ENCODE results near the gene PDE6A.

PDE6A gene

DNA sequence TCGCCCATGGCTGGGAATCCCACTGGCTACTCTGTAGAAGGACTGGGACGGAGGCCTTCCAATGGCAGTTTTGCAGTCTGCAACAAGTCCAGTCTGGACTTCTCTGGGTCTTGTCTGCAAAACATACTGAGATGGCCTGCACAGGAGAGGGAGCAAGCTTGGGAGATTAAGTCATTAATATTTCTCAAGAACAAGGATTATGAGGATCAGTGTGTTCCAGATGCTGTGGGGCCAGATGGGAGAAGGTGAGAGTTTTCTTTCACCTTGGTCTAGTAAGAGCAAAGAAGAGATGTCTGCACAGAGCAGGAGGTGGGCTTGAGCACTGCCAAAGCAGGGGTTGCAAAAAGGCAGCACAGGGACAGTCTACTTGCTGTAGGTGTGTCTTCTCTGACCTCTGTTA, at the start of gene PDE6A:
Gene PDE6A, minus strand, starts transcription at position 128 of the 400 bp plus-strand sequence. Its CDS starts 120 bp downstream, at position 8.
- no peak for FAIRE-seq

DNA sequence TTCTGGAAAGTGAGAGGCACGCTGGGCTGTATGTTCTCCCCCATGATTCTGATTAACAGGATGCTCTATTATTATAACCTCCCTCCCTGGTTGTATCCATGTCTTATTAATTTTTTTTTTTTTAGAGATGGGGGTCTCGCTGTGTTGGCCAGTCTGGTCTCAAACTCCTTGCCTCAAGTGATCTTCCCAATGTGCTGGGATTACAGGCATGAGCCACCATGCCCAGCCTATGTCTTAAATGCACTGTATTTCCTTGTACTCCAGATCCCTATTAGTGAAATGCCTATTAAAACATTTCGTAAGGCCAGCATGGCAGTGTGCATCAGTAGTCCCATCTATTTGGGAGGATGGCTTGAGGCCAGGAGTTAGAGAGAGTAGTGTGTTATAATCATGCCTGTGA, 48.9 kb upstream of the PDE6A start:
- no peak for FAIRE-seq

More for the DNA sequence above, at the start of gene PDE6A:
- DNase-seq (ENCODE audit: insufficient read length, low spot score): no peak

DNA sequence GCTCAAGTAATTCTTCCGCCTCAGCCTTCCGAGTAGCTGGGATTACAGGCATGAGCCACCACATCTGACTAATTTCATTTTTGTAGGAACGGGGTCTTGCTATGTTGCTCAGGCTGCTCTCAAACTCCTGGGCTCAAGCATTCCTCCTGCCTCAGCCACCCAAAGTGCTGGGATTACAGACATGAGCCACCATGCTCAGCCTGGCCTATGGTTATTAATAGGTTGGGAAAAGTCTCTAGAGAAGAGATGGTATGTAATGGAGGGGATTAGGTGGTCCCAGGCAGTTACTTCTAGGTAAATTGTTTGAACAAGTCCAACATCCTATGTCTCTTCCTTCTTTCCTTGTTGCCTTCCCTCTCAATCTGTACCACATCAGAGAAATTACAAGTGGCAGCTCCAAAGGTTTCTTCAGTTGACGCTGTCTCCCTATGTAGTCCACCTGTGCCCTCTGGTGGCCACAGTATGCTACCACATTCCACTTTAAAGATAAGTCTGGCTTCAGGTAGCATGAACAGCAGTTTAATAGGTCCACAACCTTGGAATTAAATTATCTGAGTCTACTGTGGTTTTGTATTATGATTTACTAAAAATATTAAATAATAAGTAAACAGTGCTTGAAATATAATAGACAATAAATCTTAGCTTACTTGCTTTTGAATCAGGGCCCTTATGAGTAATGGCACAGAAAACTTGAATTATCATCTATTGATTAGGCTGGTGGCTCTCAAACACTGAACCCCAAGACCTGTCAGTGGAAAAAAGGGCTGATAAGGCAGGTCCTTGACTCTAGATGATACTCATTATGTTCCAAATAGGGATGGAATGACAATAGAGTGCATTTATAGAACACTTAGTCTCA, 46.2 kb upstream of the PDE6A start:
- DNase-seq (ENCODE audit: insufficient read length, low spot score) (peak; percentile 78), FAIRE-seq (peak; percentile 60)

More for the DNA sequence above, 48.9 kb upstream of the PDE6A start:
- DNase-seq (ENCODE audit: insufficient read length, low spot score): no peak

DNA sequence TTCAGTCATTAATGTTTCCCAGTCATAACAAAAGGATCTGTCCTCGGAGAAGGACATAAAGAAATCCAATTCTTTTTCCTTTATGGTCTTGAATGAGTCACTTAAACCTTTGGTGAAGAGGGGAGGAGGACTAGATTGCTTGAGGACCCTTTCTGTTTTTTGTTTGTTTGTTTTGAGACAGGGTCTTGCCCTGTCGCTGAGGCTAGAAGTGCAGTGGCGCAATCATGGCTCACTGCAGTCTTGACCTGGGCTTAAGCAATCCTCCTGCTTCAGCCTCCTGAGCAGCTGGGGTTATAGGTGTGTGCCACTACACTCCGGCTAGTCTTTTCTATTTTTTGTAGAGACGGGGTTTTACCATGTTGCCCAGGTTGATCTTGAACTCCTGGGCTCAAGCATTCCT, 43.5 kb upstream of the PDE6A start:
- DNase-seq (ENCODE audit: insufficient read length, low spot score) (no peak), FAIRE-seq (no peak)

DNA sequence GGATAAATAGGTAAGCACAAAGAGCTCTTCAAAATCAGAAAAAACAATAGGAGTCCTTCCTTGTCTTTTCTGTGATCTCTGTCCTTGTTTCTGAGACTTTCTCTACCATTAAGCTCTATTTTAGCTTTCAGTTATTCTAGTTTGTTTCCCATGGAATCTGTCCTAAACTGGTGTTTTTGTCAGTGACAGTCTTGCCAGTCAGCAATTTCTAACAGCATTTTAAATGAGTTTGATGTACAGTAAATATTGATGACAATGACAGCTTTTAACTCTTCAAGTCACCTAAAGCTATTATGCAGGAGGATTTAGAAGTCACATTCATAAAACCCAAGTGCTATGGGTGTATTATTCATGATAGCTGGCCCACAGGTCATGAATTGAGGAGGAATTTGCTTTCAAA, 37.9 kb upstream of the PDE6A start:
- FAIRE-seq: no peak

DNA sequence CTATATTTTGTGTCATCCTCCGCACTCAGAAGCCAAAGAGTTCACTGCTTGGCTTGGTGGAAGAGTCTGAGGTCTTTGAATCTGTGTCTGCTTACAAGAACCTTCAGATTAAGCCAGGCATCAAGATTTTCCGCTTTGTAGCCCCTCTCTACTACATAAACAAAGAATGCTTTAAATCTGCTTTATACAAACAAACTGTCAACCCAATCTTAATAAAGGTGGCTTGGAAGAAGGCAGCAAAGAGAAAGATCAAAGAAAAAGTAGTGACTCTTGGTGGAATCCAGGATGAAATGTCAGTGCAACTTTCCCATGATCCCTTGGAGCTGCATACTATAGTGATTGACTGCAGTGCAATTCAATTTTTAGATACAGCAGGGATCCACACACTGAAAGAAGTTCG, 36.6 kb upstream of the PDE6A start:
- DNase-seq (ENCODE audit: insufficient read length, low spot score): no peak
- FAIRE-seq: no peak

More for the DNA sequence above, 37.9 kb upstream of the PDE6A start:
- DNase-seq (ENCODE audit: insufficient read length, low spot score): no peak

DNA sequence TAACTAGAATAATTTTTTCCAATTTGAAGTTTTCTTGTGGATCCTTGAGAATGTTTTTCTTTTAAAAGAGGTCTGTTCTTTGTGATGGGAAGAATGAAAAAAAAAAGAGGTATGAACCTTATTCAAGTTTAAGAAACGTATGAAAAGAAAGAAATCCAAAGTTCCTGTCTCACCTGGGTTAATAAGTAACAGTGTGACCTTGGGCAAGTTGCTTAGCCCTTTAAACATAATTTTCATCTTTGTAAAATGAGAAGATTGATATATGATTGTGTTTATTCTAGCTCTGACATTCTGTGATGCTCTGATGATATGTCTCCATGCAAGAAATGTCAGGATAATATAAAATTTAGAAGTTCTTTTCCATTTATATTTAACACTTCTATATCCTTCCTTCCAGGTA, 35.3 kb upstream of the PDE6A start:
- no peak for FAIRE-seq

DNA sequence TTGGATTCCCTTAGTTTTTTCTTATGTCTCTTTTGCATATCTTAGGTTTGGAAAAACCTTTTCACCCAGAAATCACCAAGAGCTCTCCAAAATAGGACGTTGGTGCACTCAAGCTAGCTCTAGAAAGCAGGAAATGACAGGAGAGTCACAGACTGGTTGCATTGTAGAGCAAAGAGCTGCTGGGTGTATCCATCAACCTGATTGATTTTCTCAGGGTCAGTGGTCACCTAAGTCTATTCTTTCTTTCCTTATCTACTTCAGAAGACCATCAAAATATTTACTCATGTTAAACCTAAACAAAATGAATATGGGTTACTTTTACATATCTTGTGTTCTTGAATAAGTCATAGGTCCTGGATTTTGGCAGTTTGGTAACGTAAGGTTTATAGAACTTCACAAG, 30.8 kb upstream of the PDE6A start:
- FAIRE-seq (no peak), DNase-seq (ENCODE audit: insufficient read length, low spot score) (no peak)

More for the DNA sequence above, 35.3 kb upstream of the PDE6A start:
- DNase-seq (ENCODE audit: insufficient read length, low spot score): no peak

DNA sequence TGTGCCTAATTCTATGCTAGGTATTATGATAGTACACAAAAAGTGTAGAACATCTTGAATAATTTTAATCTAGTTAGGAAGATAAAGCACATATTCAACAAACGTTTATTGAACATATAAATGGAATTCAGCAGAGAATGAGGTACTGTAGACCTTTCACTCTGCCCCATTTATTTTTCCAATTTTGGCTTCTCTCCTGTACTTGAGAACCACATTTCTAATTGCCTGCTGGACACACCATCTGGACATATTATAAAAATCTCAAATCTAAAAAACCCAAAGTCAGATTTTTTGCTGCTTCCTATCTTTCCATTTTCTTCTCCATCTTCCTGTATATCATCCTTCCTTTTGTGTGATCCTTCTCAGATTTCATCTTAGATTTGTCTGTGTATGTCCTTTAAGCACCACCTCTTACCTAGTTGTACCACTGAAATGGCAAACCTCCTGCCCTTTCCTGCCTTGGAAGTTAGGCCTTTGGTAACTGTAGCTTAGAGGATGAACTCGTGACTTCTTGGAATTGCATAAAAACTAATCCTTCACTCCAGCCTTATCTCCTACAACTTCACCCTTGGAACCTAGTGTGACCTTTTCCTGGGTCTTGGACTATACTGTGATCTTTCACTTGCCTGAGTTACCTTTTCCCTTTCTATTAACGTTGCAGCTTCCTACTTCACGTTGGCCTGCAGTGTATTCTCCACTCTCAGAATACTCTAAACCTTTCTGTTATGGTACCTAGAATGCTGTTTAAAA, 24.8 kb upstream of the PDE6A start:
- no peak for FAIRE-seq
- DNase-seq (ENCODE audit: insufficient read length, low spot score): no peak

DNA sequence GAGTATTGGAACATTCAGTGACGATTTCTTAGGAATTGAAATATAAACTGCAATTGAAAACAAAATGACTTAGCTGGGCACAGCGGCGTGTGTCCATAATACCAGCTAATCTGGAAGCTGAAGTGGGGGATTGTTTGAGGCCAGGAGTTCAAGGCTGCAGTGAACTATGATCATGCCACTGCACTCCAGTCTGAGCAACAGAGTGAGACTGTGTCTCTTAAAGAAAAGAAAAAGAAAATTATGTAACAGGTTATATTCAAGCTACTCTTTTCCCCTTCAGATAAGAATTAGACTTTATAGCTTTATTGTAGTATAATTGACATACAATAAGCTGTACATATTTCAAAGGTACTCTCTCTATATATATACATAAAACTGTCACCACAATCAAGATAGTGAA, 22.4 kb upstream of the PDE6A start:
- FAIRE-seq (no peak), DNase-seq (ENCODE audit: insufficient read length, low spot score) (no peak)

DNA sequence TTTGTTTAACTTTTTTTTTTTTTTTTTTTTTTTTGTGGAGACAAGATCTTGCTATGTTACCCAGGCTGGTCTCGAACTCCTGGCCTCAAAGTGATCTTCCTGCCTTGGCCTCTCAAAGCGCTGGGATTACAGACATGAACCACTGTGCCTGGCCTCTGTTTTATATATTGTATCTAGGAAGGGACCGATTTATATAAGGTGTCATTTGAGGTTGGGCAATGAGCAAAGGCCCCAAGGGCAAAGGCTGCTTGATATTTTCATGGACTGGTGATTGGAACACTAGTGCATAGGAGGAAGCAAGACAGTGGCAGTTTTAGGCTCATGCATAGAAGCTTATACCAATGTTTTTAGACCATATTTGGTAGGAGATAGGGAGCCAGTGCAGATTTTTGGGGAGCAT, 19.1 kb upstream of the PDE6A start:
- DNase-seq (ENCODE audit: insufficient read length, low spot score) (no peak), FAIRE-seq (no peak)

DNA sequence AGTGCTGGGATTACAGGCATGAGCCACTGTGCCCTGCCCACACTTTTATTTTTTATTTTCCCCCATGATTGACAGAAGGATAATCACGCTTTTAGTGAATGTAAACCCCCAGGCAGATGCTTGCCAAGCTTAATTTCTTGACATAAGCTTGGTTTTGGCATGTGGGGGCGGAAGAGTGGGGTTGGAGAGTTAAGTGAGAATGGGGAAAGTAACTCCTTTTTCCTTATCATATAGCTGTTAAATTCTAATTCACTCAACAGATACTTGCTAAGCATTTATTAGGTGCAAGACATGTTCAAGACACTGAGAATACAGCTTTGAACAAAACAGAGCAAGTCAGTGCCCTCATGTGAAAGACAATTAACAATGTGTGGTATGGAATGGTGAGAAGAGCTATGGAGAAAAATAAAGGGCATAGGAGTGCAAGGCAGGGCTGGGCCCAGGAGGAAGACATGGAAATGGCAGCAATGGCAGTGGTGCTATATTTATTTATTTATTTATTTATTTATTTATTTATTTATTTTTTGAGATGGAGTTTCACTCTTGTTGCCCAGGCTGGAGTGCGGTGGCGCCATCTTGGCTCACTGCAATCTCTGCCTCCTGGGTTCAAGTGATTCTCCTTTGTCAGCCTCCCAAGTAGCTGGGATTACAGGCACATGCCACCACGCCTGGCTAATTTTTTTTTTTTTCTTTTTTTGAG, 18.2 kb upstream of the PDE6A start:
- no peak for FAIRE-seq
- DNase-seq (ENCODE audit: insufficient read length, low spot score): no peak

DNA sequence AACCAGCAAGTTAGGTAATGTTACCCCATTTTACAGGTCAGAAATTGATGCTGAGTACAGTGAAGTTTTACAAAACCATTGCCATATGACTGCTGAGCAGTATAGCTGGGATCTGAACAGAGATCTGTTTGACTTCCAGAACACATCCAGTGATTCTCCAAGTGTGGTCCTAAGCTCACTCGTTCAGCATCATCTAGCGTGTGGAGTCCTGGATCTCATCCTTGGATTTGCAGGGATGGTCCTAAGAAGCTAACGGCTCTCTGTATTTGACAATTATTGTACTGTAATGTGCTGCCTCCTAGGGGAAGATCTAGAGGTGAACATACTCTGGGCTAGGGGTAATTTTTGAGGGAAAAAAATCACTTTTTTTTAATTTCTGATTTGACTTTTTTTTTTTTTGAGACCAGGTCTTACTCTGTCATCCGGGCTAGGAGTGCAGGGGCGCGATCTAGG, 17.4 kb upstream of the PDE6A start:
- FAIRE-seq: no peak
- DNase-seq (ENCODE audit: insufficient read length, low spot score): peak; percentile 65

DNA sequence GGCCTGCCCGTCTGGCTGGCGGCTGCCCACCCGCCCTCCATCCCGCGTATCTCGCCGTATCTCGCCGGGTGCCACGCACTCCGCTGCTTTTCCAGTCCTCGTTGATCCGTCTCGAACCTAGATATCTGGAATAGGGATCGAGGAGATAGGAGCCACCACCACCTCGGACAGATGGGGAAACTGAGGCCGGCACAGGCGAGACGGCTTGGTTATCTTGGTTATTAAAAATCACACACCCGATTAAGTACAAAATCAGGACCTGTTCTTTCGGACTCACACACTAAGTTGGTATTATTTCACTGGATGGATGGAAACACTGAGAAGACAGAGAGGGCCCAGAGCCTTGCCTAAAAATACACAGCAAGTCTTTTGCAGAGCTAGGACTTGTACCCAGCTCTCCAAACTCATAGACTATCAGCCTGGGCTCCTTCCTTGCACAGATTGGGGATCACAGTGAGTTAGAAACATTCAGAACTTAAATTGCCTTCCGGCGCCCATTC, 16.6 kb upstream of the PDE6A start:
- DNase-seq (ENCODE audit: insufficient read length, low spot score) (no peak), FAIRE-seq (no peak)

DNA sequence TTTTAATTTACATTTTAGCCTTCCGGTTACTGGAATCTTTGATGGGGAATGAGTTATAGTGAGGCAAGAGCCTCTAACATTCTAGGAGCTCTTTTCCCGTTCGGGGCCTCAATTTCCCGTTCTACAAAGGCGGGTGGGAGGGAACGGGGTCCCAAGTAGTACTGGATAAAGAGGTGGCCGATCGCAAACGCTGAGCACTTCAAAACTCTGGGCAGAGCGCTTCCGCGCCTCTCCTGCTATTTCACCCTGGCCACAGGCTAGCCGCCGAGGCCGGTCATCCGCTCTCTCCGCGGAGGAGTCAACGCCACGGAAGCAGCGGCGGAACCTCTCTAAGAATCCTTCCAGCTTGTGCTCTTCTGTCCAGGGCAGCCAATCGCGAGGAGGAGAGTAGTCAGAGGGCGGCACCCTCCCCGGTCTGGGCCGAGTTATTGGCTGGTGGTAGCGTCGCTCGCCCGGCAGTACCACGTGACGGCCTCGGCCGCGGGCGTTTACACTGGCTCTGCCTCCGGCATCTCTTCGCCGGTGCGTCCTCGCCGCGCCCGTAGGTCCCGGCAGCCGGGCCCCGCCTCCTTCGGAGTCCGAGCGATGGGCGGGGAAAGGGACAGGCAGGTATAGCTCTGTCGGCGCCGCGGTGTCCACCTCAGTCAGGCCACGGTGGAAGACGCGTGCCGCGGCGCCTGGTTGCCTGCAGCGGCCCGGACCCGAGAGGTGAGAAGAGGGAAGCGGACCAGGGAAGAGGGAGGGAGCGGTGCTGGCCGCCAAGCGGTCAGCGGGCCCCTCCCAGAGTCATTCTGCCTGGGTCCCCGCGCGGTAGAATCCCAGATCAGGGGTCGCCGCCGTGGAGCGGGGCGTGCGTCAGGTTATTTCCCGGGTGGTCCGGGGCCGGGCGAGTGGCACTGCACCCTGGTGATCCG, 15.9 kb upstream of the PDE6A start, which contains the start of gene SLC26A2:
Gene SLC26A2, plus strand, starts transcription at position 487 of the 914 bp plus-strand sequence. CDS start 16,895 bp downstream, outside the sequence.
- FAIRE-seq: peak; percentile 95
- DNase-seq (ENCODE audit: insufficient read length, low spot score): peak; percentile 97

DNA sequence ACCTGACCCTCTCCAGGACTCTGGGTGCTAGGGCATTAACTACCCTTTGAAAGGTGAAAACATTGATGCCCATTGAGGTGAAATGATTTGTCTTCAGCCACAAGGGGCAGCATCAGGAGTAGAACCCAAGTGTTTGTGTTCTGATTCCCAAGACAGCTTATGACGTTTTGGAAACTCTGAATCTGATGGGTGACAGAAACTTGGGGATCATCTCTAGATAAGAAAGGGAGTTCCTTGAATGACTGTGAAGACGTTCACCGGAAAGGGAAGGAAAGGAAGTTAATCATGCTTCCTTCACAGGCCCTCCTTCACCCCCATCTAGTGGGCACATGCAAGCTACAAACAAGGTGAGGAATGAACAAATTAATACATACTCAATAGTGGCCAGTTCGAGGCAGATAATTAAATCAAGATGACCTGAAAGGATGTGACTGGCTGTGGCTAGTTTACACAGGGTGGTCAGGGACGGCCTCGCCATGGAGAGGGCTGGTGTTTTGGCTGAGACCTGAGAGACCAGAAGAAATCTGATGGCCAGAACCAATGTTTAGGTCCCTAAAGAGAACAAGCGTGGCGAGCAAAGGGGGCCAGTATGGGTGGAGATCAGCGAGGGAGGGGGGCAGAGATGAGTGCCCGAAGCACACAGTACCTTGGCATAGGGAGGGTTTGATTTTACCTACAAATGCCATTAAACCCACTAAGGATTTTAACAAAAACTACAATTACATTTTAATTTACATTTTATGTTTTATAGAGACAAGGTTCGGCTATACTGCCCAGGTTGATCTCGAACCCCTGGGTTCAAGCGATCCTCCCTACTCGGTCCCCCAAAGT, 15.0 kb upstream of the PDE6A start:
- FAIRE-seq (peak; percentile 46), DNase-seq (ENCODE audit: insufficient read length, low spot score) (peak; percentile 68)

DNA sequence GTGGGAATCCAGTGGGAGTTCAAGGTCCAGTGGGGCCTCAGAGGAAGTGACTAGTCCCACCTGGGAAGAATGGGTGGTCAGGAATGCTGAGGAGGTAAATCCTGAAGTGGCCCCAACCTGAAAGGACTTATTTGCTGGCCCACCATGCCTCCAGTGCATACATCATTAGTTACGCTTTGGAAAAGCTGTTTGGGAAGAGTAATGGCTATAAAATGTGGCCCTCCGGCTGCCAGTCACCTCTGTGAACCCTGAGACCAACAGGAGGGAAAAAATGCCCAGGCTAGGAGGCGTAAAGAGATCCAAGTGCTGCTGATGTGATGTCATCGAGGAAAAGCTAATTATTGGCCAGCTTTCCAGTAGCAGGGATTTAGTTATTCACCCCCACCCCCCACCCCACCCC, 13.3 kb upstream of the PDE6A start:
- DNase-seq (ENCODE audit: insufficient read length, low spot score): peak; percentile 35
- FAIRE-seq: no peak

DNA sequence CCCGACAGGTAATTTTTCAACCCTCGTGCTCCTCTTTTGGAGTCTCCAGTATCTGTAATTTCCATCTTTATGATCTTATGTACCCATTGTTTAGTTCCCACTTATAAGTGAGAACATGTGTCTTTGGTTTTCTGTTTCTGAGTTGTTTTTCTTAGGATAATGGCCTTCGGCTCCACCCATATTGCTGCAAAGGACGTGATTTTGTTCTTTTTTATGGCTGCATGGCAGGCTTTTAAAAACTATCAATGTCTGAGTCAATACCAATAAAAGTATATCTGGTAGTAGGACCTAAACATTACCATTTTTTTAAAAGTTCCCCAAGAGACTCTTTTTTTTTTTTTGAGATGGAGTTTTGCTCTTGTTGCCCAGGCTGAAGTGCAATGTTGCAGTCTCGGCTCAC, 12.1 kb upstream of the PDE6A start:
- FAIRE-seq: no peak
- DNase-seq (ENCODE audit: insufficient read length, low spot score): no peak

DNA sequence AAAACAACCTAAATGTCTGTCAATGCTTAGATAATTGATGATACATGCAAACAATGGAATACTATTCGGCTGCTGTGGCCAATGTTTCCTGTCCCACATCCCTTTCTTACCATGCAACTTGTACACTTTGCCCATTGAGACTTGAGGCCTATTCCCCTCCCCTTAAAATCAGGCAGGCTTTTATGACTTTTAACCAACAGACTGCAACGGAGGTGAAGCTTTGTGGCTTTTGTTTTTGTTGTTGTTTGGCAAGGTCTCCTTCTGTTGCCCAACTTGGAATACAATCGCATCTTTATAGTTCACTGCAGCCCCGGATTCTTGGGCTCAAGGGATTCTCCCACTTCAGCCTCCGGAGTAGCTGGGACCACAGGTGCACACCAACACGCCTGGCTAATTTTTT, 10.2 kb upstream of the PDE6A start:
- DNase-seq (ENCODE audit: insufficient read length, low spot score): no peak
- no peak for FAIRE-seq
